NCI-H2029 treated with DMSO at 0.1 percent for 48 hours (cell line): Measurements from ENCODE around the gene REEP2.

Source experiments
- DNase-seq: peaks from one replicate; lab custom pipeline; 2025; lab: John Stamatoyannopoulos, UW

Gene REEP2

DNA sequence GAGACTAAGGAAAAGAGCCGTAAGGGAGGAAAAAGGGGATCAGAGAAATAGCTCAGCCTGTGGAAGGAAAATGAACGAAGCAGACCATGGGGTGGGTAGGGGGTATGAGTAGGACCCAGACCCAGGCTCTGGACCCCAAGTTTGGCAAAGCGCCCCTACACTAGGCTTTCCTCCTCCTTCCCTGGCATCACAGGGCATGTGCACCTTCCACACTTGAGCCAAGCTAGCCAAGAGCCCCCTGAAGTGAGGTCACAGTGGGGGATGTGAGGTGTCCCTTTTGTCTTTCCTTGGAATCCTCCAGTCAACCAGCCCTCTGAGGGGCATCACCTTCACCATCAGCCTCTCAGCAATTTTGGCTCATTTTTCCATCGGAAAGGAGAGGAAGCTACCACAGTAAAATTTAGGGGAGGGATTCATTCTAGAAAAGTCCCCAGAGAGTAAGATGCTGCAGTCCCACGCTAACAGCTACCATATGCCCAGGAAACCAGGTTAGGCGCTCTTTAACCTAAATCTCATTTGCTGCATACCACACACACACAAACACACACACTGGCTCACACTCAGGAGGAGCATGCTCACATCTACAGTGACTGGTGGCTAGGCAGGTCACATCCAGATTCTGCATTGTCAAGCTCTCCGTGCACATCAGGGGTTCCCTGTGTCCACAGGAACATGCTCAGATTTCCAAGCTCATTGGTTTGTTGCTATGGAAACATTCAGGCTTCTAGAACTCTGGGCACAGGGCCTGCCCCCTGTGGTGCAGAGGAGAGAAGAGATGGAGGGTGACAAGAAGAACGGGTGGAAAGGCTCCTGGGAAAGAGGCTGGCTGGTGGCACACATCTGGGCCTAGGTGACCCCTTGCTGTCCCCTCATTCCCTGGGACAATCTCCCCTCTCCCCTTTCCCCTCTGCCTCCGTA, 9.9 kb downstream of the REEP2 start:
- no peak for DNase-seq

DNA sequence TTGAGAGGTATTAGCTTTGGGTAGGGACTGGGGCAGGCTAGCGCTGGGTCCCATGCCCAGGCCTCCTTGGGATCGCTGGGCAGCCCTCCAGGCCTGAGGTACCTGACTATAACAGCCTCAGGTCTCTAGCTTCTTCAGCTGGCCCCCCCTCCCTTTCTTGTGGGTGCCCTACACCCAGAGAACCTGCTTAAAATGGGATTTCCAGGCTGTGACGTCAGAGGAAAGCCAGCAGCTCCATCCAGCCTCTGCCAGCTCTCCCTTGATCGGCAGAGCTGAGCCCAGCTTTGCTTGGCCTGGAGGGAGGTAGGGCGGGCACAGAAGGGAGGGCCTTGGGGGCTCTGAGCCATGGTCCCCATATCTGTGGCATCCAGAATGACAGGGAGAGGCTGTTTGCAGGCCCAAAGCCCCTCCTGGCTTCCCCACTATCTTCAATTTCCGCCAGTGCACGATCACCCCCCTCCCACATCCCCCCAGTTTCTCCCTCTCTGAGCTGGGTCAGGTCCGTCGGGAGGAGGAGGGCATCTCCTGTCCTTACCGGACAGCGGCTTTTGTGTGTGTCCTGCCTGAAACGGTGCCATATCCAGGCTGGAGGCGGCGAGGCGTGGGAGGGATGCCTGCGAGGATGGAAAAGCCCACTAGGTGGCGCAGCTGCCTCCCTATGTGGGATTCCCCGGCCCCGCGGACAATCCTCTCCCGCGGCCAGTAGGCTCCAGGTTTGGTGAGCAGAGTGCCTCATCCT, 10.8 kb downstream of the REEP2 start:
- DNase-seq: peak; percentile 56

DNA sequence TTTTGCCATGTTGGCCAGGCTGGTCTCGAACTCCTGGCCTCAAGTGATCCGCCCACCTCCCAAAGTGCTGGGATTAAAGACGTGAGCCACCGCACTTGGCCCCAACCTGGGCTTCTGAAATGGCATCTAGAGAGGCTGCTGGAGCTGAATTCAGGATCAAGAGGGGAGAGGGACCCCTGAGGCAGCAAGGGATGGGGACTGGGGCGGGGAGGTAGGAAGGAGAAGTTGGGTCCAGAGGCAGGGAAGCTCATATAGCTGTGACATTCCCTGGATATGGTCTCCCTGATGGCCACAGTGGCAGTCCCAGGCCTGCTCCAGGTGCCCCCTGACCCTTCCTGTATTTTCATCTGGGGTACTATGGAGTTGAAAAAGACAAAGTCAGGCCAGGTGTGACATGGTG, 12.1 kb downstream of the REEP2 start:
- no peak for DNase-seq

DNA sequence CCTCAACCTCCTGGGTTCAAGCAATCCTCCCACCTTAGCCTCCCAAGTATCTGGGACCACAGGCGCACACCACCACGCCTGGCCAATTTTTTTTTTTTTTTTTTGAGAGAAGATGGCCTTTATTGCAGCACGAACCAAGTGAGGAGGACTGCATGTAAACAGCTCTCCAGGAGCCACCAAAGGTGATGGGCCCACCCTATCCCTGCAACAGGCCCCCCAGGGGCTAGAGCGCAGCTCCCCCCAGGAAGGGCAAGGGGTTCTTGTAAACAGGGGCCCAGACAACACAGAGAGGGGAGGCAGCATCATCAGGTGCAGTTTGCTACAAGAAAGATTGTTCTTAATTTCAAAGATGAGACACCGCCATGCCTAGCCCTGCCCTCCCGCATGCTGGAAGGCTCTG, 13.9 kb downstream of the REEP2 start:
- DNase-seq: no peak

DNA sequence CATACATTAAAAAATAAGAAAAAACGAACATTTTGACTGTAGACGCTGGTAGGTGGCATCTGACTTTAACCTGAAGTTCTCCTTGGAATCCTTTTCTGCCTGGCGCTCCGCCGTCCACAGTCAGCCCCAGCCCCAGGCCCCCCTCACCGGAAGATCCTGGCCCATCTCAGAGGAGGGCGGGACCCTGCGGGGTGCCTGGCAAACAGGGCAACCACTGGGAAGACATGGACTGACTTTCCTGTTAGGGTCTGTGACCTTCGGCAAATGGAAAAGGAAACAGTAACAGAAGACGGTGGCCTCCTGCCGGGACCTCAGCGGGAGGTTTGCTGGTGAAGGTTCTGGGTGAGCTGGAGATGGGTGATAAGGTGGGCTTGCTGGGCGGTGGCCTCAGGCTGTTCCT, 14.7 kb downstream of the REEP2 start:
- DNase-seq: no peak

DNA sequence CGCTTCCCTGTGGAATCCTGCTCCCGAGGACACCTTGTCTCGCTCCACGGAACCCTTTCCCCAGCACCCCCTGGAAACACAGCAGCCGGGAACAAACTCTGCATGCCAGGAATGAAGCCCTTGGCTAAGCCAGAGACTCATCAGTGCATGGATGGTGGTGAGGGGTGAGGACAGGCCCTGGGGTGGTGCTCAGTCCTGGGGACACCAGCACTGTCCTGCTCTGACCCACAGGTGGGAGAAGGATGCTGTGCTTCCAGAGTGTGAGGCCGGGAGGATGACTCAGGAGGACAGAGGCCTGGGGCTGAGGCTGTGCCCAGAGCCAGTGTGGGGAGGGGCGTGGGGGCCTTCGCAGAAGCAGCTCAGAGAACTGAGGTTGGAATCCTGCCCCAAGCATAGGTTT, 15.3 kb downstream of the REEP2 start:
- DNase-seq: no peak

DNA sequence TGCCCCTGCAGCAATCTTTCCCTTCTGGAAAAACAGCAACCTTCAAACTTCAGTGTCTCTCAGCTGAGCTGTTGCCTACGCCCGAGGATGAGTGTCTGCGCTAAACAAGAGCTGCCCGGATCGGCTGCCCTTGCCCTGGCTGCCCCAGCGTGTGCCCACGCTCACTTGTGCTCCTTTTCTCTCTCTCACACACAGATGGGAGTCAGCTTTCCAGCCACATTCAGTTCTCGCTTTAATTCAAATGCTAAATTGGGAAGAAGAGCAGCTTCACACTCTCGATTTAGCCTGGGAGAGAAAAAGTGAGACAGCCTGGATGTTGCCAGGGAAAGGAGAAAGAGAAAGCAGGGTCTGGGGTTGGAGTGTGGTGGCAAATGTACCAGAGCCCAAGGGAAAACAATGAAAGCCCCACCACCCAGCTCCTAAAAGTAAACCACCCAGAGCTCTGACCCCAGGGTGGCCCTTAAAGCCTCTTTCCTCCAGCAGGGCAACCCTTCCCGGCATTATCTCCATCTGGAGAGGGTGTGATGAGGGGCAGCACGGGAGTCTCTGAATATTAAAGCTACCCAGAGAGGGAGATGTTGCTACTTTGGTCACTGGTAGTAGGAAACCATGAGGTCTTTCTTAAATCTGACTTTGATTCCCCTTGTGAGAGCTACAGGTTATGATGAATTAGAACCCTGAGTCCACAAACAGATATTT, 16.5 kb downstream of the REEP2 start:
- DNase-seq: no peak

DNA sequence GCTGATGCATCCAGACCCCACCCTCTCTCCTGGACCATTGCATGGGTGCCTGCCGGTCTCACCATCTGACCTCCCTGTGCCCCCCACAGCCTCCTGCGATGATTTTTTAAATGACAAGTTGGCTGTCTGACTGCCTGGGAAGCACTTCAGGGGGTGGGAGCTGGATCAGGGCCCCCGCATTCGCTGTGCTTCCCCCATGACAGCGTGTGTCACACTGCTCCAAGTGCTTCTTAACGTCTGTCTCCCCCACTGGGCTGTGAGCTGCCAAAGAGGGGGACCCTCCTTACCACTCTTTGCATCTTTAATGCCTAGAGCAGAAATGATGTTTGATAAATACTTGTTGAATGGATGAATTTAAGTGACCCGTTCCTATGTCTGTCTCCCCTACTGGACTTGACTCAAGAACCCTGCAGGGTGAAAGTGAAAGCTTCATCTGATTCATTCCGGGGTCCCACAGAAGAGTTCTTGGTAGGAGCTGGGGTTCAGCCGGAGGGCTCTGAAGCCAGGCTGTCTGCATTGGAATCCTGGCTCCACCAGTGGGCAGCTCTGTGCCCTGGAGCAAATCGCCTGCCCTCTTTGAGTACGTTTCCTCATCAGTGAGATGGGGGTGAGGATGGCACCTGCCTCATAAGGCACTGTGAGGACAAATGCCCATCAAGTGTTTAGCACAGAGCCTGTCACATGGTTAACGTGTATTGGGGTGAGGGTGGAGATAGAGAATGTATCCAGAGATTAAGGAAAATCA, 18.8 kb downstream of the REEP2 start:
- DNase-seq: no peak

DNA sequence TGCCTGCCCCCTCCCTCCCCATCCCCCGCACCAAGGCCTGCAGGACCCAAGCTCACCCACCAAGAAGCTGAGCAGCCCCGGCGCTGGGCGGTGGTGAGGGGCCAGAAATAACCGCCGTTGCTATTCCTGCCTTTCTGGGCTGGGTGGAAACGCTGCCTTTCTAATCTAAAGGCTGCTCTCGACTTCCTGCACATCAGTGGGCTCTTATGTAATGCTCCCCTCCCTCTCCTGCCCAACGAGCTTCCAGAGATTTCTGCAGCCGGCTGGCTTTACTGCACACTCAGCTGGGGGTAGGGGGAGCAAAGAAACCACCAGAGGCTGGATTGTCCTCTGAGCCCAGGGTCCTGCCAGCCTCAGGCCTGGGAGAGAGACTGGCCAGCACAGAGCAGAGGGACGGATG, 19.5 kb downstream of the REEP2 start:
- no peak for DNase-seq

DNA sequence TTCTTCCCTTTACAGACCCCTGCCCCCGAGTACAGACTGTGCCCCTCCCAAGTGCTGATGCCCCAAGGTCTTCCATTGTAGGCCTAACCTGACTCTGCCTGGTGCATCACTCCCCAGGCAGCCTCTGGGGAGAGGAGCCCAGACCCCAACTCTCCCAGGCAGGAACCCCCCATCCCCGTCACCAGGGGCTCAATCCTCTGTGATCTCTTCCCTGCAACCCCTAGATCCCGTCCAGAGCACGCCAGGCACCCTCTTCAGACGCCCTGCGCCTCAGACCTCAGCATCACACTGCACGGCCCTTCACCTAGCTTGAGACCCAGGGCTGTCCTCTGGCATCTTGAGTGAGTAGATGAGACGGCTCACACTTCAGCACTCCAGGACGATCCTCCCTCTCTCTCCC, 20.0 kb downstream of the REEP2 start:
- no peak for DNase-seq

DNA sequence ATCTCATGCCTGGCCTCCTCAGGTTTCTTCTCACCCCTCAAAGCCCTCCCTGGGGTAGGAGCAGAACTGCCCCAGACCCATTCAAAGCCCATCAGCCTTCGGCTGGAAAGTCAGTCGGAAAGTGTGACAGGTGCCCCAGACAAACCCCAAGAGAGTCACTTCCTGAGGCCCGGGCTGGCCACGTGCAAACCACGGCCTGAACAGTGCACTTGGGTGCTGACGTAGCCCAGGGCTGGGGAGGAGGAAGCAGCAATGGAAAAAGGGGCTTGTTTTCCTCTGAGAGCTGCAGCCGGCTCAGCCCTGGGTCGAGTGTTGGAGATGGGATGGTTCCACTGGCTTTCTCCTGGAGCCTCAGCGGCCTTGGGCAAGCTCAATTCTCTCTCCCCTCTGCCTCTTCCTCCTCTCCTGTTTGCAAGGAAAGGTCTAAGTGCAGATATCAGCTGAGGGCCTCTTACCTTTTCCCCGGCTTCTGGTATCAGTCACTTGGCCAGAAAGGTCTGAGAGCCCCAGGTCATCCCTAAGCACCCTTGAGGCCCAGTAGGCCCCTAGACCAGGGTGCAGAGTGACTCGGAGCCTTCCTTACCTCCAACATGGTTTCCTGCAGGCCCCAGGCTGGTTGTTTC, 20.6 kb downstream of the REEP2 start:
- no peak for DNase-seq

DNA sequence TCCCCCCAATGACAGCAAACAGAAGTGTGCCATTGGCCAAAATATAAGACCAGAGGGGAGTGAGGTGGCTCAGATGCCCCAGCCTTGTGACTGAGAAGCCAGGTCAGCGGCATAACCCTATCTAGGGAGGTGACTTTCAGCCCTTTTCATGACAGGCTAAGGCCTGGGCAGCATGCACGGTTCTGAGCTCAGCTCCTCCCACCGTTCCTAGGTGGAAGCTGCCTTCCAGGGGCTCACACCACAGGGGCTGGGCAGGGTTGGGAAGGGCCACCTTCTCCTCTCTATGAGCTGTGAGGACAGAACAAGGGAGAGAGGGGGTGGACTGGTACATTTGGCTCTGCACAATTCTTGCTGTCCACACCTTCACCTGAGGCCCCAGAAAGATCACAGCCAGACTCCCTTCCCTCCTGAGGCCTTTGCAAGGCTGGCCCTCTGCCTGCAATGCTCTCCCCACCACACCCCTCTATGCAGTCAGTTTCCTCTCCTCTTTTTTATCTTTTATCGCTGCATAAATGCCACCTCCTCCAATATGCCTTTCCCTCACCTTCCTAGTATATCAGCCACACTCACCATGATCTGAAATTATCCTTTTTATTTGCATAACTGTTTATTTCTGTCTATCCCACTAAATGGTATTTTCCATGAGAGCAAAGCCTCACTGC, 21.3 kb downstream of the REEP2 start:
- no peak for DNase-seq

DNA sequence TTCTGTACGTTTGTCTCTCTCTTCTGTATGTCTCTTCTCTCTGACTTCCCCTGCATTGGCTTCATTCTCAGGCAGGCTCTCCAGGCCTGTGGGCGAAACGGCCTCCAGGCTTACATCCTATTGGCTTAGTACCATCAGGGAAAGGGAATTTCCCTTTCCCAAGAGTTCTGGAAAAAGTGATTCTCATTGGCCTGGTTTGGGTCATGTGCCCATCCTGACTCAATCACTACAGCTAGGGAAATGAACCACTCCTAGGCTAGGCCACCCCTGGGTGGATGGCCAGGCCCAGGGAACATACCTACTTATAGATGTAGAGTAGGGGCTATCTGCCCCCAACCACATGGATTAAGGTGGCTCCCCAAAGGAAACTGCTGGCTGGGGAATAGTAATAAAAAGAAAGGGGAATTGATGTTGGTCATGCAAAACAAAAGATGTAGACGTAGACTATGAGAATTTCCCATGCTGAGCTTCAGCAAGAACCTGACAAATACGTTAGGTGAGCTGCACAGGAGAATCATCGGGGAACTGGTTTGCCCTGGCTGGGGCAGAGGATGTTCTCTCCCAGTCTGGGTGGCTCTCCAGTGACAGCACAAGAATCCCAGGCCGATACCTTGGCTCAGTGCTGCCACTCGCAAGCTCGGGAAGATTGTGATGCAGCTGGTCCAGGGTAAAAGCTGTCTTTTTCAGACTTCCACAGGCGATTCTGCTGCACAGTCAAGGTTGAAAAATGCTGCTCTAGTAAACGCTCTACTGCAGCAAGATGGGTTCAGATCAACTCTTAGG, 22.7 kb downstream of the REEP2 start:
- DNase-seq: no peak

DNA sequence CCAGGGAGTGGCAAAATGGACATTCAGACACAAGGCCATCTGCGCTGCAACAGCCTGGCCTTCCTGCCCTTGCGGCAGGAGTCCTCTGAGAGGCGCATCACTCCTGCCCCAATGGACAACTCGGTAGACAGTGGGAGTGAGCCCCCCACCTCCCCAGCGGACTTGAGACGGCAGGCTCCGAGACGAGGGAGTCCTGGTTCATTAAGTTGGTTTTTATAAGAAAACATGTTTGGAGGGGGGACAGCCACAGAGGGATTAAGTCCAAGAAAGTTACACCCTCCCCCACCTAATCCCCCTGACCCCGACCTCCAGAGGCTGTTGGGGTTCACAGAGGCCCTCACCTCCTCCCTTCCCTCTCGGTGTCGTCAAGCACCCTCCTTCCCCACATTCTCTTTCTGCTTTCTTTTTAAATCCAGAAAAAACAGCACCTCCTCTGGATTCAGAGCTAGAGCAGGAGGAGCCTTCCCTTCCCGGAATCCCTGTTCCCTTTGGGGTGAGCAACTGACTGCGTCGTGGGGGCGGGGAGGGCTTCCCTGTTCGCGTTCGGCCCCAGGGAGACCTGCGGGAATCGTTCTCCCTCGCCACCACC, 24.7 kb downstream of the REEP2 start:
- DNase-seq: no peak

DNA sequence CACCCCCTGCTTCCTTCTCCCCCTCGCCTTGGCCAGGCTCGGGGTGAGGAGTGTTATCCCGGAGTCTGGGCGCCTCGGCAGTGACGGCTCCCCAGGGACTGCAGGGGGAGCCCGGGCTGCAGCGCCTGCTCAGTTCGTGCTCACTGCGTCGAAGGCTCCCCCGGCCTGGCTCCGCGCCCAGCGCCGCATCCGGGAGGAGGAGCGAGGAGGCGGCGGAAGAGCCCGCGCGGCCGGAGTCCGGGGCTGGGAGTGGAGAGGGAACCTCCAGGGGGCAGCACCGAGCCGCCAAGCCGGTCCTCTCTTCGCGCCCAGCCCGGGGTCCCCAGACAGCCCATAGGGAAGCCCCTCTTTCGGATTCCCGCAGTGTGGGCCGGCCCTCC, 25.1 kb downstream of the REEP2 start:
- peak; percentile 50 for DNase-seq

DNA sequence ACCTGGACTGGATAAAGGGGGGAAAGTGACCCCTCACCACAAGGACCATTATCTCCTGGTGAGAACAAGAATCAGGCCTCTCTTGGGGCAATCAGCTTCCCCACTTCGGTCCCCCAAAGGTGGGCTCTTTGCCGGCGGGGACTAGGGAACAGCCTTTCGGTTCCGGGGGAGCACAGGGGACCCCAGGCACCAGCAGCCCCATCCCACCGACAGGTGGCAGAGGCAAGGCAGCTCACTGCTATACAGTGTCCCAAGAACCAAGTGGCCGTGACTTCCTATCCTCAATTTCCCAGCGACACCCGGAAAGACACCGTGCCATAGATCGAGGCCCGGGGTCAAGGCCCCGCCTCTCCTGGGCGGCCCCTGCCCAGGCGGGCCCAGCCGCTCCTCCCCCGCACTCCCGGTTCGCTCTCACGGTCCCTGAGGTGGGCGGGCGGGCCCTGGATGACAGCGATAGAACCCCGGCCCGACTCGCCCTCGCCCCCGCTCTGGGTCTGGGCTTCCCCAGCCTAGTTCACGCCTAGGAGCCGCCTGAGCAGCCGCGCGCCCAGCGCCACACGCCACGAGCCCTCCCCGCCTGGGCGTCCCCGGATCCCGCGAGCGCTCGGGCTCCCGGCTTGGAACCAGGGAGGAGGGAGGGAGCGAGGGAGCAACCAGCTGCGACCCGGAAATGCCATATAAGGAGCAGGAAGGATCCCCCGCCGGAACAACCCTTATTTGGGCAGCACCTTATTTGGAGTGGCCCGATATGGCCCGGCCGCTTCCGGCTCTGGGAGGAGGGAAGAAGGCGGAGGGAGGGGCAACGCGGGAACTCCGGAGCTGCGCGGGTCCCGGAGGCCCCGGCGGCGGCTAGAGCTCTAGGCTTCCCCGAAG, 25.8 kb downstream of the REEP2 start:
- peak; percentile 93 for DNase-seq

DNA sequence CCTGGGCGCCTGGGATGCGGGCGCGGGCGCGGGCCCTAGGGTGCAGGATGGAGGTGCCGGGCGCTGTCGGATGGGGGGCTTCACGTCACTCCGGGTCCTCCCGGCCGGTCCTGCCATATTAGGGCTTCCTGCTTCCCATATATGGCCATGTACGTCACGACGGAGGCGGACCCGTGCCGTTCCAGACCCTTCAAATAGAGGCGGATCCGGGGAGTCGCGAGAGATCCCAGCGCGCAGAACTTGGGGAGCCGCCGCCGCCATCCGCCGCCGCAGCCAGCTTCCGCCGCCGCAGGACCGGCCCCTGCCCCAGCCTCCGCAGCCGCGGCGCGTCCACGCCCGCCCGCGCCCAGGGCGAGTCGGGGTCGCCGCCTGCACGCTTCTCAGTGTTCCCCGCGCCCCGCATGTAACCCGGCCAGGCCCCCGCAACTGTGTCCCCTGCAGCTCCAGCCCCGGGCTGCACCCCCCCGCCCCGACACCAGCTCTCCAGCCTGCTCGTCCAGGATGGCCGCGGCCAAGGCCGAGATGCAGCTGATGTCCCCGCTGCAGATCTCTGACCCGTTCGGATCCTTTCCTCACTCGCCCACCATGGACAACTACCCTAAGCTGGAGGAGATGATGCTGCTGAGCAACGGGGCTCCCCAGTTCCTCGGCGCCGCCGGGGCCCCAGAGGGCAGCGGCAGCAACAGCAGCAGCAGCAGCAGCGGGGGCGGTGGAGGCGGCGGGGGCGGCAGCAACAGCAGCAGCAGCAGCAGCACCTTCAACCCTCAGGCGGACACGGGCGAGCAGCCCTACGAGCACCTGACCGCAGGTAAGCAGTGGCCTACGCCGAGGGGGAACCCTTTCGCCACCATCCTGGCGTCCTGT, 26.6 kb downstream of the REEP2 start, which contains the start of gene EGR1:
Gene EGR1, plus strand, starts transcription at position 219 of the 864 bp plus-strand sequence. Its CDS starts 283 bp downstream, at position 502.
- DNase-seq: peak; percentile 72
